KMS-11 (cell line): ENCODE results near the gene CD247.

Experiments used
- H2AFZ ChIP-seq: fragments of 200-600 bp; sonication (generic); 2 replicates; pipeline ENCODE4 v1.6.1; 2016; ENCODE audit warnings: antibody characterized with exemption, mixed run types, low read depth
- H3K27ac ChIP-seq: fragments of 200-600 bp; sonication (generic); 2 replicates; pipeline ENCODE4 v1.6.1; 2016; ENCODE audit warnings: mild to moderate bottlenecking, mixed run types
- H3K27me3 ChIP-seq: fragments of 200-600 bp; sonication (generic); 2 replicates; pipeline ENCODE4 v1.6.1; 2017; ENCODE audit warnings: mild to moderate bottlenecking, low read depth, mixed run types, moderate library complexity; ENCODE audit not compliant: insufficient read depth
- H3K36me3 ChIP-seq: fragments of 200-600 bp; sonication (generic); 2 replicates; pipeline ENCODE4 v1.6.1; 2017; ENCODE audit warnings: mild to moderate bottlenecking, mixed run types; ENCODE audit not compliant: insufficient read depth
- H3K4me1 ChIP-seq: fragments of 200-600 bp; sonication (generic); 2 replicates; pipeline ENCODE4 v1.6.1; 2016; ENCODE audit warnings: mild to moderate bottlenecking, low read depth, mixed run types; ENCODE audit not compliant: poor library complexity, severe bottlenecking
- H3K4me2 ChIP-seq: fragments of 200-600 bp; sonication (generic); 2 replicates; pipeline ENCODE4 v1.7.0; 2016; ENCODE audit warnings: mild to moderate bottlenecking, mixed run types
- H3K4me3 ChIP-seq: fragments of 200-600 bp; sonication (generic); IDR thresholded peaks from 2 replicates; pipeline ENCODE4 v1.6.1; 2017; ENCODE audit warnings: low read depth, low read length, mixed read lengths; ENCODE audit not compliant: insufficient read depth
- H3K79me2 ChIP-seq: fragments of 200-600 bp; sonication (generic); 2 replicates; pipeline ENCODE4 v1.6.1; 2016; ENCODE audit warnings: low read depth, mixed run types; ENCODE audit not compliant: insufficient read depth
- H3K9ac ChIP-seq: fragments of 200-600 bp; sonication (generic); 2 replicates; pipeline ENCODE4 v1.6.1; 2016; ENCODE audit warnings: mild to moderate bottlenecking, mixed run types
- H4K20me1 ChIP-seq: fragments of 200-600 bp; sonication (generic); 2 replicates; pipeline ENCODE4 v1.6.1; 2016; ENCODE audit warnings: mild to moderate bottlenecking, mixed run types; ENCODE audit not compliant: insufficient read depth
- CTCF ChIP-seq: fragments of 200-600 bp; sonication (generic); conservative IDR thresholded peaks from 2 replicates; pipeline ENCODE4 v1.6.1; 2017; ENCODE audit warnings: low read depth, mild to moderate bottlenecking, antibody characterized with exemption, low read length, moderate library complexity, mixed read lengths

CD247 gene

GRCh38 chr1:167510244-167510643, 8.1 kb downstream of the CD247 start:
- Histone ChIP-seq H3K9ac (no peak overlapping the region), H3K4me3 (no peak overlapping the region), H3K79me2 (no peaks in the 10 kb centered on the region), H3K36me3 (no peaks in the 10 kb centered on the region), H3K4me1 (no peaks in the 10 kb centered on the region), H3K27me3 (no peaks in the 10 kb centered on the region), H2AFZ (no peak overlapping the region), H3K4me2 (no peak overlapping the region), H3K27ac (no peak overlapping the region), H4K20me1 (no peaks in the 10 kb centered on the region)
- TF ChIP-seq CTCF = no peak; the same call in 1 of the 2 replicates

GRCh38 chr1:167509587-167509986, 8.7 kb downstream of the CD247 start:
- Histone ChIP-seq H3K4me1 (no peaks in the 10 kb centered on the region), H3K27ac (no peak overlapping the region), H2AFZ (no peak overlapping the region), H3K27me3 (no peaks in the 10 kb centered on the region), H3K4me3 (no peak overlapping the region), H3K36me3 (no peaks in the 10 kb centered on the region), H3K4me2 (no peak overlapping the region), H3K9ac (no peak overlapping the region), H3K79me2 (no peaks in the 10 kb centered on the region), H4K20me1 (no peaks in the 10 kb centered on the region)
- TF ChIP-seq CTCF = no peak

- no peak overlapping the region for H3K4me2 ChIP-seq
- H2AFZ ChIP-seq = no peak overlapping the region
- no peak overlapping the region for H3K27ac ChIP-seq
- H3K4me1 ChIP-seq = no peaks in the 10 kb centered on the region
- no peaks in the 10 kb centered on the region for H3K79me2 ChIP-seq
- H3K27me3 ChIP-seq = no peaks in the 10 kb centered on the region
- no peak overlapping the region for H3K9ac ChIP-seq
- no peaks in the 10 kb centered on the region for H3K36me3 ChIP-seq
- no peaks in the 10 kb centered on the region for H4K20me1 ChIP-seq
- H3K4me3 ChIP-seq = no peak overlapping the region
- TF ChIP-seq CTCF = no peak
These were observed 10.6 kb downstream of the CD247 start for GRCh38 chr1:167507719-167508118.

GRCh38 chr1:167504467-167504827, 13.9 kb downstream of the CD247 start:
- Histone ChIP-seq H3K27ac (no peak overlapping the region), H4K20me1 (no peaks in the 10 kb centered on the region), H3K9ac (no peak overlapping the region), H3K36me3 (no peaks in the 10 kb centered on the region), H3K4me3 (no peak overlapping the region), H3K27me3 (no peaks in the 10 kb centered on the region), H3K4me1 (peaks cover 29% of the 10 kb centered on the region), H3K79me2 (no peaks in the 10 kb centered on the region), H2AFZ (no peak overlapping the region), H3K4me2 (no peak overlapping the region)
- TF ChIP-seq CTCF = no peak
